K562 (cell line): Measurements from ENCODE around the gene FDPS. TPM values are rescaled to one million over a fixed set of nuclear protein-coding genes. Genes with fewer than 3 reads are reported as not detected.

ENCODE experiments used
- ATF1 ChIP-seq, 2 experiments: fragments of 450-650 bp in 1 of 2; IDR thresholded peaks; 2 replicates each; pipeline ENCODE4 v1.6.1; 2016; ENCODE audit warnings: missing compliant biosample characterization in 1 of 2, missing genetic modification characterization in 1 of 2
- BMI1 ChIP-seq: fragments of 150-350 bp; IDR thresholded peaks from 2 replicates; pipeline ENCODE4 v1.6.1; 2014; ENCODE audit warnings: low read length
- CBX3 ChIP-seq, 2 experiments: IDR thresholded peaks; 1 replicate in 1 of 2; 2 replicates in 1 of 2; pipeline ENCODE4 v1.6.1; 2012; ENCODE audit warnings: inconsistent platforms in 2 of 2, low read length in 2 of 2, borderline replicate concordance in 1 of 2, control low read depth in 1 of 2
- CHD7 ChIP-seq: fragments of 200-600 bp; sonication (generic); IDR thresholded peaks from one replicate; pipeline ENCODE4 v1.6.1; 2012; ENCODE audit warnings: mild to moderate bottlenecking, low read depth, low read length, inconsistent platforms
- ETS2 ChIP-seq: IDR thresholded peaks from 2 replicates; pipeline ENCODE4 v1.6.1; 2016; ENCODE audit warnings: borderline replicate concordance, missing genetic modification characterization, mild to moderate bottlenecking, moderate library complexity, missing compliant biosample characterization; ENCODE audit not compliant: poor library complexity, severe bottlenecking
- HCFC1 ChIP-seq: IDR thresholded peaks from 2 replicates; pipeline ENCODE4 v1.6.1; 2012; ENCODE audit warnings: low read depth, low read length, improper control_type of control experiment
- MITF ChIP-seq: IDR thresholded peaks from 2 replicates; pipeline ENCODE4 v1.6.1; 2014; ENCODE audit warnings: antibody characterized with exemption
- NFXL1 ChIP-seq: fragments of 450-650 bp; formaldehyde crosslinking; IDR thresholded peaks from 2 replicates; pipeline ENCODE4 v1.4.0; 2021; ENCODE audit warnings: mild to moderate bottlenecking
- NR4A1 ChIP-seq, 2 experiments: fragments of 250-450 bp in 1 of 2; fragments of 450-650 bp in 1 of 2; sonication (Bioruptor Pico) in 1 of 2; IDR thresholded peaks; 2 replicates each; pipeline versions ENCODE4 v1.4.0 to v1.6.1; 2016 to 2020; ENCODE audit warnings: mild to moderate bottlenecking in 2 of 2, missing compliant biosample characterization in 1 of 2, missing genetic modification characterization in 1 of 2, moderate library complexity in 1 of 2
- PHF8 ChIP-seq: fragments of 200-600 bp; sonication (generic); IDR thresholded peaks from 2 replicates; pipeline ENCODE4 v1.6.1; 2012; ENCODE audit warnings: mixed run types, mild to moderate bottlenecking, inconsistent platforms, low read length, moderate library complexity, borderline replicate concordance
- SMAD4 ChIP-seq: fragments of 250-450 bp; sonication (Bioruptor Pico); conservative IDR thresholded peaks from 2 replicates; pipeline ENCODE4 v1.8.0; 2021; ENCODE audit warnings: inconsistent platforms, mild to moderate bottlenecking, moderate library complexity
- THRAP3 ChIP-seq: fragments of 450-650 bp; IDR thresholded peaks from 2 replicates; pipeline ENCODE4 v1.6.1; 2016; ENCODE audit warnings: mild to moderate bottlenecking, inconsistent platforms, borderline replicate concordance
- YBX1 ChIP-seq: fragments of 450-650 bp; IDR thresholded peaks from 2 replicates; pipeline ENCODE4 v1.7.1; 2016; ENCODE audit warnings: mild to moderate bottlenecking
- ZNF124 ChIP-seq: sonication (generic); formaldehyde crosslinking; IDR thresholded peaks from 2 replicates; pipeline ENCODE4 v1.8.1; 2022; ENCODE audit warnings: missing genetic modification reagents
- polyA plus RNA-seq, 8 experiments: library from polyadenylated mRNA; depleted of rRNA in 4 of 8; stranded (reverse) in 5 of 8; unstranded in 3 of 8; fragments of >200 nt; fragmentation: Nextera tagmentation in 2 of 8; fragmentation: Illumina TruSeq in 1 of 8; extraction: Ambion mirVana in 2 of 8; extraction: Trizol in 1 of 8; gene quantifications; 2 replicates each; pipeline versions ENCODE4 v1.2.1 to v1.2.3, GENCODE V29; 2011 to 2014; ENCODE audit warnings: inconsistent platforms in 1 of 8, missing spikeins in 1 of 8
- total RNA-seq, 7 experiments: library from RNA; depleted of rRNA in 6 of 7; stranded (reverse); fragments of >200 nt in 6 of 7; fragmentation: Illumina TruSeq in 2 of 7; extraction: Trizol in 2 of 7; gene quantifications; 2 replicates each; pipeline versions ENCODE4 v1.2.1 to v1.2.3, GENCODE V29; 2011 to 2021; ENCODE audit warnings: low replicate concordance in 1 of 7

FDPS gene
- total and polyA plus RNA-seq, 9 of the 15 experiments (the other 6 are each of a cell fraction or from before 2014, with no cell fraction given): 247 to 884 (median 360) TPM

- TF ChIP-seq NR4A1 (CRISPR knock-in tag; IDR thresholded peaks at IDR 0.05) (no peak), NR4A1 (tag; IDR thresholded peaks at IDR 0.05) (no peak), NFXL1 (CRISPR knock-in tag) (no peak), HCFC1 (no peak), PHF8 (0 out of 2 replicates have a peak, but pooled peaks have one; percentile 51), CHD7 (no peak), ATF1 (CRISPR knock-in tag; IDR thresholded peaks at IDR 0.05) (no peak), ATF1 (tag; IDR thresholded peaks at IDR 0.05) (no peak), BMI1 (no peak), ETS2 (tag) (no peak), MITF (no peak), SMAD4 (no peak), CBX3 (IDR thresholded peaks at IDR 0.05; ENCODE audit: borderline replicate concordance in 1 of 2, low read length in 2 of 2) (no peak), THRAP3 (no peak), ZNF124 (CRISPR knock-in tag) (no peak), YBX1 (no peak)
Measured at GRCh38 chr1:155272466-155273342, 36.0 kb upstream of the FDPS start (continued).
